Neural cell (in vitro differentiated cells): ENCODE data around the gene TBX2. TPM values are rescaled to one million over a fixed set of nuclear protein-coding genes. Genes with fewer than 3 reads are reported as not detected.

Source experiments
- H2AFZ ChIP-seq: fragments of 200-600, 300-800 bp; sonication (generic), shearing (Covaris generic); 2 replicates; pipeline ENCODE4 v1.6.0; 2014; ENCODE audit warnings: low read depth, mild to moderate bottlenecking, antibody characterized with exemption, low read length, moderate library complexity
- H3F3A ChIP-seq: fragments of 200-600 bp; shearing (Covaris generic); 2 replicates; pipeline ENCODE4 v1.6.1; 2016; ENCODE audit warnings: mild to moderate bottlenecking, moderate library complexity, mixed read lengths, antibody characterized with exemption, low read length; ENCODE audit not compliant: insufficient read depth, poor library complexity, severe bottlenecking
- H3K27ac ChIP-seq: fragments of 200-600, 300-800 bp; sonication (generic), shearing (Covaris generic); 2 replicates; pipeline ENCODE4 v1.5.1; 2014; ENCODE audit warnings: mild to moderate bottlenecking, low read length, moderate library complexity
- H3K27me3 ChIP-seq: fragments of 300-800, 200-600 bp; sonication (generic), shearing (Covaris generic); 2 replicates; pipeline ENCODE4 v1.6.0; 2014; ENCODE audit warnings: mild to moderate bottlenecking, low read depth, low read length, moderate library complexity; ENCODE audit not compliant: insufficient read depth
- H3K36me3 ChIP-seq: fragments of 300-800, 200-600 bp; sonication (generic), shearing (Covaris generic); 2 replicates; pipeline ENCODE4 v1.5.1; 2014; ENCODE audit warnings: mild to moderate bottlenecking, antibody characterized with exemption, low read length, moderate library complexity; ENCODE audit not compliant: insufficient read depth
- H3K4me2 ChIP-seq: fragments of 300-800, 200-600 bp; sonication (generic), shearing (Covaris generic); 2 replicates; pipeline ENCODE4 v1.6.0; 2014; ENCODE audit warnings: mild to moderate bottlenecking, low read length
- H3K4me3 ChIP-seq: fragments of 300-800, 200-600 bp; sonication (generic), shearing (Covaris generic); 2 replicates; pipeline ENCODE4 v1.5.1; 2014; ENCODE audit warnings: mild to moderate bottlenecking, low read length, moderate library complexity
- H3K79me2 ChIP-seq: fragments of 200-600 bp; shearing (Covaris generic); replicated peaks from 2 replicates; pipeline ENCODE4 v1.6.0; 2014; ENCODE audit warnings: mild to moderate bottlenecking, low read length, moderate library complexity; ENCODE audit not compliant: insufficient read depth
- H3K9ac ChIP-seq: fragments of 300-800, 200-600 bp; sonication (generic), shearing (Covaris generic); 2 replicates; pipeline ENCODE4 v1.6.1; 2016; ENCODE audit warnings: mild to moderate bottlenecking, low read length, mixed read lengths
- H3K9me2 ChIP-seq: fragments of 200-600 bp; shearing (Covaris generic); 2 replicates; pipeline ENCODE4 v1.6.1; 2016; ENCODE audit warnings: mild to moderate bottlenecking, low read length, mixed read lengths; ENCODE audit not compliant: insufficient read depth
- H3K9me3 ChIP-seq: fragments of 200-600, 300-800 bp; sonication (generic), shearing (Covaris generic); 2 replicates; pipeline ENCODE4 v1.6.1; 2016; ENCODE audit warnings: mild to moderate bottlenecking, mixed run types, low read length, moderate library complexity, mixed read lengths
- H4K20me1 ChIP-seq: fragments of 200-600 bp; shearing (Covaris generic); 2 replicates; pipeline ENCODE4 v1.6.1; 2016; ENCODE audit warnings: mild to moderate bottlenecking, mixed run types; ENCODE audit not compliant: insufficient read depth
- EP300 ChIP-seq: fragments of 450-650 bp; conservative IDR thresholded peaks from 2 replicates; pipeline ENCODE4 v1.6.1; 2014; ENCODE audit warnings: antibody characterized with exemption, mild to moderate bottlenecking, moderate library complexity; ENCODE audit not compliant: poor library complexity, severe bottlenecking
- EZH2 ChIP-seq: fragments of 200-600, 300-800 bp; shearing (Covaris generic), sonication (generic); IDR thresholded peaks from 2 replicates; pipeline ENCODE4 v1.6.1; 2014; ENCODE audit warnings: antibody characterized with exemption, low read length, borderline replicate concordance, mild to moderate bottlenecking; ENCODE audit not compliant: insufficient read depth, poor library complexity, severe bottlenecking
- MXI1 ChIP-seq: fragments of 450-650 bp; conservative IDR thresholded peaks from 2 replicates; pipeline ENCODE4 v1.6.1; 2014; ENCODE audit warnings: antibody characterized with exemption, mild to moderate bottlenecking; ENCODE audit not compliant: poor library complexity, severe bottlenecking
- POLR2AphosphoS5 ChIP-seq: IDR thresholded peaks from 2 replicates; pipeline ENCODE4 v1.6.1; 2012
- RAD21 ChIP-seq: fragments of 450-650 bp; conservative IDR thresholded peaks from 2 replicates; pipeline ENCODE4 v1.6.1; 2014; ENCODE audit warnings: antibody characterized with exemption, mild to moderate bottlenecking, moderate library complexity
- SMC3 ChIP-seq: fragments of 450-650 bp; conservative IDR thresholded peaks from 2 replicates; pipeline ENCODE4 v1.6.1; 2014; ENCODE audit warnings: antibody characterized with exemption, mild to moderate bottlenecking, moderate library complexity; ENCODE audit not compliant: poor library complexity
- TAF1 ChIP-seq: IDR thresholded peaks from 2 replicates; pipeline ENCODE4 v1.6.1; 2012; ENCODE audit warnings: low read depth
- polyA plus RNA-seq: library from polyadenylated mRNA; depleted of rRNA; stranded (reverse); fragments of >200 nt; gene quantifications from 2 replicates; pipeline ENCODE4 v1.2.3, GENCODE V29; 2014
- TF ChIP-seq, protein P1 (sequence below): IDR thresholded peaks from 2 replicates; pipeline ENCODE4 v1.6.1; 2012; ENCODE audit warnings: borderline replicate concordance
- TF ChIP-seq, protein P2 (sequence below): fragments of 450-650 bp; IDR thresholded peaks from 2 replicates; pipeline ENCODE4 v1.5.1; 2014; ENCODE audit warnings: antibody characterized with exemption, mild to moderate bottlenecking, moderate library complexity; ENCODE audit not compliant: poor library complexity, severe bottlenecking

Gene TBX2
- polyA plus RNA-seq, 1 donor from 2014 or later, result not detected

DNA sequence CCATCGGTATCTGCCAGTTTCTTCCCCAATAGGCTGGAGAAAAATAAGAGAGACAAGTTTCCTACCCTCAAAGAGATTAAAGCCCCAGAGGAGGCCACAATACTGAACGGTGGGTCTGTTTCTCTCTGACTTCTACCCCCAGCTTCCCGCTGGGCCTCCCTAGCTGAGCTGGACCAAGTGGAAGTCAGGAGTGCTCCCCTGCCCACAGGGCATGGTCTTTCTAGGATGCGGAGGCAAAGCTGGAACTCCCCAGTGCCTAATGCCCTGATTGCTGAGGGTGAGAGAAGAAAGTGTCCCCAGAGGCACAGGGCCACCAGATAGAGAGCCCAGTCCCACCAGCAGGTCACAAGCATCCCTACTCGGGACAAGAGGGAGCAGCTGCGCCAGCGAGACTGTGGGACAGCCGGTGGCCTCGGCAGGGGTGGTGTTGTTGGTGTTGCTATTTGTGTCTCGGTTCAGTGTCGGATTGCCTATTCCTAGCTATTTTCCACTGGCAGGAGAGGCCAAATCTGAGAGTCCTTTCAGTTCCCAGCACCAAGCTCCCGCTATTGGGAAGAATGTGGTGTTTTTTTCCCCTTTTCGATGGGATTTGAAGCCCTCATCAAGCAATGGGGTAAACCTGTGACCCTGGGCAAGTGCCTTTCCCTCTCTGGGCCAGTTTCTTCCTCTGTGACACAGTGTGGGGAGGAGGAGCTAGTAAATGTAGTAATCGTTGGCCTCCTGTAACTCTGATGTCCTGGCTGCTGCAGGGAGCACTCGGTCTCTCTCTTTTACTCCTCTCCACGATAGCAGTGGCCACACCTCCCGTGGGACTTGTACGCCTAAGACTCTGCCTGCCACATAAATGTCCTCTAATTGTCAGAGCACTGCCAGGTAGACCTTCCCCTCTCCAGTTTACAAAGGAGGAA is 22.5 kb upstream of the TBX2 start:
- no peak overlapping the region for H3K4me2 ChIP-seq

DNA sequence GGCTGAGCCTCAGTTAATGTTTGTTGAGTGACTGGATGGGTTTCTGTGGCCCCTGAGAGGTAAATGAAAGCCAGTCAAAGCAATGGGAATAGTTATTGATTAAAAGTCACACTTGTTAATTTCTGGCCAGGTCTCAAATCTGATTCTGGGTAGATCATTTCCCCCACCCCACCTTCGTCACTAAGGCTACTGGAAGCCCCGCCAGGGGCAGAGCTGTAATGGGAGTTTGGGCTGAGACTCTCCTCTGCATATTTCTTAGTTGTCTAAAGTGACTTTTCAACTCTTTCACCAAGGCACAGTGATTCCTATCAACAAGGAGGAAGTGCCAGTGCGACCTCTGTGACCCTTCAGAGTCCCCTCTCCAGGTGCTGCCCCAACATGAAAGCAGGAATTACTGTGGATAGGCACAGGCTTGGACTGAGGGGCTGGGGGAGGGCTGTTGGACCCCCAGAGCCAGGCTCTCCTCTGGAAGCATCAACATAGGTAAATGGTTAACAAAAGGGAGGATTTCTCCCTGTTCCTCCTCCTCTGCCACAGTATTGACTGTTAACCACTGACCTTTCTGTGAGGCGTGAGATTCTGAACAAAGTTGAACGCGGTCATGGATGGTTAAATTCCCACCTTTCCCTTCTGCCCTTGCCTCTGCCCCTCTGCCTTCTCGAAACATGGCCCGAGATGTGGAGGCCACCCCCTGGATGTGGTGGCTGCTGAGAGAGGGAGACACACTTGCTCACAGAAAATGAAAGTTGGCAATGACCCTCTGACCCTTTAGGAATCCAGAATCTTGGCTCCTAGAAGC is 20.8 kb upstream of the TBX2 start:
- Histone ChIP-seq H3K27me3 (no peaks in the 10 kb centered on the region), H3K9me2 (no peaks in the 10 kb centered on the region), H3K4me3 (no peak overlapping the region), H3K79me2 (no peaks in the 10 kb centered on the region), H2AFZ (no peak overlapping the region), H3K9ac (no peak overlapping the region), H3K4me2 (no peak overlapping the region), H3F3A (no peaks in the 10 kb centered on the region), H3K9me3 (no peaks in the 10 kb centered on the region), H3K36me3 (no peaks in the 10 kb centered on the region), H4K20me1 (no peaks in the 10 kb centered on the region), H3K27ac (no peak overlapping the region)
- TF ChIP-seq TAF1 (no peak), SMC3 (no peak), RAD21 (no peak), MXI1 (no peak), EZH2 (no peak)
- TF ChIP-seq, protein P1, sequence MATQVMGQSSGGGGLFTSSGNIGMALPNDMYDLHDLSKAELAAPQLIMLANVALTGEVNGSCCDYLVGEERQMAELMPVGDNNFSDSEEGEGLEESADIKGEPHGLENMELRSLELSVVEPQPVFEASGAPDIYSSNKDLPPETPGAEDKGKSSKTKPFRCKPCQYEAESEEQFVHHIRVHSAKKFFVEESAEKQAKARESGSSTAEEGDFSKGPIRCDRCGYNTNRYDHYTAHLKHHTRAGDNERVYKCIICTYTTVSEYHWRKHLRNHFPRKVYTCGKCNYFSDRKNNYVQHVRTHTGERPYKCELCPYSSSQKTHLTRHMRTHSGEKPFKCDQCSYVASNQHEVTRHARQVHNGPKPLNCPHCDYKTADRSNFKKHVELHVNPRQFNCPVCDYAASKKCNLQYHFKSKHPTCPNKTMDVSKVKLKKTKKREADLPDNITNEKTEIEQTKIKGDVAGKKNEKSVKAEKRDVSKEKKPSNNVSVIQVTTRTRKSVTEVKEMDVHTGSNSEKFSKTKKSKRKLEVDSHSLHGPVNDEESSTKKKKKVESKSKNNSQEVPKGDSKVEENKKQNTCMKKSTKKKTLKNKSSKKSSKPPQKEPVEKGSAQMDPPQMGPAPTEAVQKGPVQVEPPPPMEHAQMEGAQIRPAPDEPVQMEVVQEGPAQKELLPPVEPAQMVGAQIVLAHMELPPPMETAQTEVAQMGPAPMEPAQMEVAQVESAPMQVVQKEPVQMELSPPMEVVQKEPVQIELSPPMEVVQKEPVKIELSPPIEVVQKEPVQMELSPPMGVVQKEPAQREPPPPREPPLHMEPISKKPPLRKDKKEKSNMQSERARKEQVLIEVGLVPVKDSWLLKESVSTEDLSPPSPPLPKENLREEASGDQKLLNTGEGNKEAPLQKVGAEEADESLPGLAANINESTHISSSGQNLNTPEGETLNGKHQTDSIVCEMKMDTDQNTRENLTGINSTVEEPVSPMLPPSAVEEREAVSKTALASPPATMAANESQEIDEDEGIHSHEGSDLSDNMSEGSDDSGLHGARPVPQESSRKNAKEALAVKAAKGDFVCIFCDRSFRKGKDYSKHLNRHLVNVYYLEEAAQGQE, result no peak

More for the DNA sequence above, 22.5 kb upstream of the TBX2 start:
- H2AFZ ChIP-seq, result no peak overlapping the region
- TF ChIP-seq, protein P2, sequence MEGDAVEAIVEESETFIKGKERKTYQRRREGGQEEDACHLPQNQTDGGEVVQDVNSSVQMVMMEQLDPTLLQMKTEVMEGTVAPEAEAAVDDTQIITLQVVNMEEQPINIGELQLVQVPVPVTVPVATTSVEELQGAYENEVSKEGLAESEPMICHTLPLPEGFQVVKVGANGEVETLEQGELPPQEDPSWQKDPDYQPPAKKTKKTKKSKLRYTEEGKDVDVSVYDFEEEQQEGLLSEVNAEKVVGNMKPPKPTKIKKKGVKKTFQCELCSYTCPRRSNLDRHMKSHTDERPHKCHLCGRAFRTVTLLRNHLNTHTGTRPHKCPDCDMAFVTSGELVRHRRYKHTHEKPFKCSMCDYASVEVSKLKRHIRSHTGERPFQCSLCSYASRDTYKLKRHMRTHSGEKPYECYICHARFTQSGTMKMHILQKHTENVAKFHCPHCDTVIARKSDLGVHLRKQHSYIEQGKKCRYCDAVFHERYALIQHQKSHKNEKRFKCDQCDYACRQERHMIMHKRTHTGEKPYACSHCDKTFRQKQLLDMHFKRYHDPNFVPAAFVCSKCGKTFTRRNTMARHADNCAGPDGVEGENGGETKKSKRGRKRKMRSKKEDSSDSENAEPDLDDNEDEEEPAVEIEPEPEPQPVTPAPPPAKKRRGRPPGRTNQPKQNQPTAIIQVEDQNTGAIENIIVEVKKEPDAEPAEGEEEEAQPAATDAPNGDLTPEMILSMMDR, result no peak
- TF ChIP-seq POLR2AphosphoS5 (no peak), SMC3 (no peak), EP300 (no peak), EZH2 (no peak), TAF1 (no peak), MXI1 (no peak), RAD21 (no peak)
- TF ChIP-seq, protein P1, result no peak
- H3F3A ChIP-seq, result no peaks in the 10 kb centered on the region
- H3K9me2 ChIP-seq, result no peaks in the 10 kb centered on the region
- no peak overlapping the region for H3K27ac ChIP-seq
- H3K4me3 ChIP-seq, result no peak overlapping the region
- no peaks in the 10 kb centered on the region for H3K27me3 ChIP-seq
- H3K9ac ChIP-seq, result no peak overlapping the region
- no peaks in the 10 kb centered on the region for H4K20me1 ChIP-seq
- no peaks in the 10 kb centered on the region for H3K36me3 ChIP-seq
- no peaks in the 10 kb centered on the region for H3K79me2 ChIP-seq
- no peaks in the 10 kb centered on the region for H3K9me3 ChIP-seq
